Activated T-helper 1 cell treated with anti-CD3 and anti-CD28 coated beads, Interleukin-12 subunit alpha, Interleukin-12 subunit beta, Interleukin-2, Interleukin-4 antibody, amounts not matched to agents 30 ng/mL and 10 ng/mL and 1 ng/mL, durations not matched to agents 14 hours and 24 hours and 36 hours (primary cell): ENCODE measurements around the gene RUNX1. TPM values are rescaled to one million over a fixed set of nuclear protein-coding genes. Genes with fewer than 3 reads are reported as not detected.

Source experiments
- DNase-seq: peaks from one replicate; pipeline ENCODE4 v3.0.0; 2021; ENCODE audit warnings: low spot score
- H3K27ac Mint-ChIP-seq: one replicate; pipeline ENCODE4 v1.8.0; 2021; ENCODE audit warnings: mild to moderate bottlenecking, mixed read lengths
- H3K27me3 Mint-ChIP-seq: one replicate; pipeline ENCODE4 v1.8.0; 2022; ENCODE audit warnings: mild to moderate bottlenecking, moderate library complexity, mixed read lengths; ENCODE audit not compliant: insufficient read depth
- H3K36me3 Mint-ChIP-seq: one replicate; pipeline ENCODE4 v1.8.0; 2021; ENCODE audit warnings: low read depth, mixed read lengths
- H3K4me1 Mint-ChIP-seq: one replicate; pipeline ENCODE4 v1.8.0; 2021; ENCODE audit warnings: low read depth, mixed read lengths
- H3K4me3 Mint-ChIP-seq: one replicate; pipeline ENCODE4 v1.8.0; 2021; ENCODE audit warnings: mild to moderate bottlenecking, moderate library complexity, mixed read lengths
- H3K9me3 Mint-ChIP-seq: one replicate; pipeline ENCODE4 v1.8.0; 2021; ENCODE audit warnings: mixed read lengths
- intact Hi-C: fragments of 100-400 bp; cut with micrococcal nuclease; formaldehyde crosslinking; loops from one replicate; pipeline ENCODE4 v1.15.1; 2024
- total RNA-seq: library from RNA; stranded (reverse); gene quantifications from 2 replicates; pipeline ENCODE4 v1.2.3, GENCODE V29; 2022

The RUNX1 gene
- total RNA-seq, 1 donor from 2014 or later, result 116 TPM

- no peaks in the 10 kb centered on the region for H3K36me3 Mint-ChIP-seq
- peaks cover 13% of the 10 kb centered on the region for H3K9me3 Mint-ChIP-seq
- no peak overlapping the region for H3K4me3 Mint-ChIP-seq
- peaks cover 2% of the 10 kb centered on the region for H3K27me3 Mint-ChIP-seq
- DNase-seq, result no peak
- no peaks in the 10 kb centered on the region for H3K4me1 Mint-ChIP-seq
- intact Hi-C loops, result no loop called here
- no peak overlapping the region for H3K27ac Mint-ChIP-seq
Observed at GRCh38 chr21:34761758-34762330, 287.3 kb downstream of the RUNX1 start.

- Mint-ChIP-seq H3K4me3 (no peak overlapping the region), H3K9me3 (no peaks in the 10 kb centered on the region), H3K36me3 (no peaks in the 10 kb centered on the region), H3K27me3 (peaks cover 16% of the 10 kb centered on the region), H3K27ac (no peak overlapping the region), H3K4me1 (no peaks in the 10 kb centered on the region)
- intact Hi-C loops, result no loop called here
- no peak for DNase-seq
Observed at GRCh38 chr21:34754690-34755647, 294.1 kb downstream of the RUNX1 start.

DNA sequence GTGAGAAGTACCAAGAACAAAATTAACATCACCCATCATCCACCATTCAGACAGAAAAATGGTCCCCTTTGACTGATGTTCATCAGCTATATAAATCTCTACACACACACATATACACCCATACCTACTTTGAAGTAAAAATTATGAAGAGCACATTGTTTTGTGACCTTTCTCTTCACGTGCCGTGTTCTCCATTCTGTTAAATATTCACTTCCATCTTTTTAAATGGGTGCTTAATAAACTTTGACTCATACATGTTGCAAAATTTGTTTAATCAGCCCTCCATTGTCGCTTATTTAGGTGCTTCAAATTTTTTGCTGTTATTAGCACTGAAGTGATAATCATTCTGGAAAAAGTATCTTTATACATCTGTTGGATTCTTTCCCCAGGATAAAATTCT is 300.2 kb downstream of the RUNX1 start:
- Mint-ChIP-seq H3K4me3 (no peak overlapping the region), H3K4me1 (peaks cover 4% of the 10 kb centered on the region), H3K27me3 (peaks cover 10% of the 10 kb centered on the region), H3K9me3 (no peaks in the 10 kb centered on the region), H3K36me3 (no peaks in the 10 kb centered on the region), H3K27ac (no peak overlapping the region)
- intact Hi-C loops, result loop anchor here (10.0 kb wide), 1 partner anchor 756 kb away; no protein-coding TSS in a partner anchor
- no peak for DNase-seq

GRCh38 chr21:34745557-34746255 is 303.4 kb downstream of the RUNX1 start:
- H3K27me3 Mint-ChIP-seq, result peaks cover 9% of the 10 kb centered on the region
- peak overlapping the region; percentile 13 for H3K4me3 Mint-ChIP-seq
- DNase-seq, result peak; percentile 46
- H3K9me3 Mint-ChIP-seq, result no peaks in the 10 kb centered on the region
- no peaks in the 10 kb centered on the region for H3K36me3 Mint-ChIP-seq
- peaks cover 4% of the 10 kb centered on the region for H3K4me1 Mint-ChIP-seq
- intact Hi-C loops, result loop anchor here (1.0 to 10.0 kb wide), 6 partner anchors 143 to 1283 kb away; no protein-coding TSS in a partner anchor
- peak overlapping the region; percentile 1 for H3K27ac Mint-ChIP-seq

DNA sequence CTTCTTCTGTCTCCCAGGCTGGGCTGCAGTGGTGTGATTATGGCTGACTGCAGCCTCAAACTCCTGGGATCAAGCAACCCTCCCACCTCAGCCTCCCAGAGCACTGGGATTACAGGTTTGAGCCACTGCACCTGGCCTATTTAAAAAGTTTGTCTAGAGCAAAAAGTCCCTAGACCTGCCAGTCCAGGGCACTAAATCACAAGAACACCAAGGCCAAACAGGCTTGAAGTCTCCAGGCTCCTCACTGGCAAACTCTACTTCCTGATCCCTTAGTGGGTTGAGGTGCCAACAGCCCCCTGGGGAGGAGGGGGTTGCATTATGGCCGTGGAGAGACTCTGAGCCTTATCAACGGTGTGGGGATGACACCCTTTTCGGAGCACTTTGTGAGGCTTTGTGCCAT is 304.3 kb downstream of the RUNX1 start:
- Mint-ChIP-seq H3K4me3 (no peak overlapping the region), H3K36me3 (no peaks in the 10 kb centered on the region), H3K27ac (no peak overlapping the region), H3K27me3 (peaks cover 4% of the 10 kb centered on the region), H3K9me3 (no peaks in the 10 kb centered on the region), H3K4me1 (peaks cover 4% of the 10 kb centered on the region)
- intact Hi-C loops, result loop anchor here (1.0 to 10.0 kb wide), 6 partner anchors 144 to 1284 kb away; no protein-coding TSS in a partner anchor
- no peak for DNase-seq

GRCh38 chr21:34743831-34744230 is 305.3 kb downstream of the RUNX1 start:
- intact Hi-C loops, result loop anchor here (2.0 to 10.0 kb wide), 2 partner anchors 301 to 761 kb away; no protein-coding TSS in a partner anchor
- H3K36me3 Mint-ChIP-seq, result no peaks in the 10 kb centered on the region
- no peak overlapping the region for H3K27ac Mint-ChIP-seq
- peaks cover 4% of the 10 kb centered on the region for H3K4me1 Mint-ChIP-seq
- H3K9me3 Mint-ChIP-seq, result no peaks in the 10 kb centered on the region
- DNase-seq, result no peak
- peaks cover 5% of the 10 kb centered on the region for H3K27me3 Mint-ChIP-seq
- H3K4me3 Mint-ChIP-seq, result no peak overlapping the region

- Mint-ChIP-seq H3K36me3 (no peaks in the 10 kb centered on the region), H3K27ac (no peak overlapping the region), H3K9me3 (no peaks in the 10 kb centered on the region), H3K27me3 (peaks cover 10% of the 10 kb centered on the region), H3K4me3 (no peak overlapping the region), H3K4me1 (peaks cover 4% of the 10 kb centered on the region)
- intact Hi-C loops, result loop anchor here (10.0 kb wide), 1 partner anchor 762 kb away; no protein-coding TSS in a partner anchor
- DNase-seq, result no peak
Observed at GRCh38 chr21:34743285-34743684, 305.8 kb downstream of the RUNX1 start.

DNA sequence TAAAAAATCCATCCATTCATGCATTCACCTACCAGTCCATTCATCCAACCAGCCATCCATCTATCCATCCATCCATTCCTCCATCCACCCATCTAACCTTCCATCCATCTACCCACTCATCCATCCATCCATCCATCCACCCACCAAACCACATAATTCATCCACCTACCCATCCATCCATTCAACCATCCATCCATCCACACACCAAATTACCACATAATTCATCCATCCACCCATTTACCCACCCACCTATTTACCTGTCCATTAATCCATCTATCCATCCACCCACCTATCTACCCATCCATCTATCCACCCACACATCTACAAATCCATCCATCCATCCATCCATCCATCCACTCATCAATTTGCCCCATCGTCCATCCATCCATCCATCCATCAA is 308.9 kb downstream of the RUNX1 start:
- no peaks in the 10 kb centered on the region for H3K36me3 Mint-ChIP-seq
- no peak overlapping the region for H3K27ac Mint-ChIP-seq
- no peaks in the 10 kb centered on the region for H3K4me1 Mint-ChIP-seq
- H3K4me3 Mint-ChIP-seq, result no peak overlapping the region
- peaks cover 14% of the 10 kb centered on the region for H3K27me3 Mint-ChIP-seq
- no peaks in the 10 kb centered on the region for H3K9me3 Mint-ChIP-seq
- intact Hi-C loops, result loop anchor here (10.0 kb wide), 1 partner anchor 765 kb away; no protein-coding TSS in a partner anchor
- DNase-seq, result no peak
